BJ (cell line): ENCODE data around the gene PTGDR2. TPM values are rescaled to one million over a fixed set of nuclear protein-coding genes. Genes with fewer than 3 reads are reported as not detected.

Source experiments
- CTCF ChIA-PET: fragments of 350-600 bp; formaldehyde crosslinking; extraction: SDS; loops from one replicate; lab custom pipeline; 2021; ENCODE audit warnings: antibody characterized with exemption, inconsistent platforms; lab: Yijun Ruan, JAX
- POLR2A ChIA-PET: fragments of 300-600 bp; sonication (Branson Sonifier 250); formaldehyde crosslinking; extraction: SDS; loops from one replicate; lab custom pipeline; 2021; ENCODE audit warnings: antibody characterized with exemption; lab: Charles Lee
- DNase-seq: peaks from one replicate; pipeline ENCODE4 v3.0.0-alpha.2; 2011; ENCODE audit warnings: low read depth
- H3K27me3 ChIP-seq: 2 replicates; pipeline ENCODE4 v1.6.0; 2011; ENCODE audit warnings: low read length; ENCODE audit not compliant: control insufficient read depth, insufficient read depth
- H3K36me3 ChIP-seq: 2 replicates; pipeline ENCODE4 v1.5.1; 2011; ENCODE audit warnings: low read length; ENCODE audit not compliant: control insufficient read depth, insufficient read depth
- H3K4me3 ChIP-seq: 2 replicates; pipeline ENCODE4 v1.5.1; 2011; ENCODE audit warnings: low read depth, mild to moderate bottlenecking, control low read depth, low read length
- polyA plus RNA-seq: library from polyadenylated mRNA; depleted of rRNA; stranded (reverse); fragments of >200 nt; gene quantifications from 2 replicates; pipeline ENCODE4 v1.2.3, GENCODE V29; 2011
- TF ChIP-seq, protein P1 (sequence below): IDR thresholded peaks from 2 replicates; pipeline ENCODE4 v1.5.1; 2011; ENCODE audit warnings: low read depth, mild to moderate bottlenecking, control low read depth, inconsistent platforms, low read length, moderate library complexity; ENCODE audit not compliant: insufficient read depth

PTGDR2 gene
- polyA plus RNA-seq, 1 experiment: 0.02 TPM

- DNase-seq: no peak
- POLR2A ChIA-PET: no interaction called here
- TF ChIP-seq, protein P1, sequence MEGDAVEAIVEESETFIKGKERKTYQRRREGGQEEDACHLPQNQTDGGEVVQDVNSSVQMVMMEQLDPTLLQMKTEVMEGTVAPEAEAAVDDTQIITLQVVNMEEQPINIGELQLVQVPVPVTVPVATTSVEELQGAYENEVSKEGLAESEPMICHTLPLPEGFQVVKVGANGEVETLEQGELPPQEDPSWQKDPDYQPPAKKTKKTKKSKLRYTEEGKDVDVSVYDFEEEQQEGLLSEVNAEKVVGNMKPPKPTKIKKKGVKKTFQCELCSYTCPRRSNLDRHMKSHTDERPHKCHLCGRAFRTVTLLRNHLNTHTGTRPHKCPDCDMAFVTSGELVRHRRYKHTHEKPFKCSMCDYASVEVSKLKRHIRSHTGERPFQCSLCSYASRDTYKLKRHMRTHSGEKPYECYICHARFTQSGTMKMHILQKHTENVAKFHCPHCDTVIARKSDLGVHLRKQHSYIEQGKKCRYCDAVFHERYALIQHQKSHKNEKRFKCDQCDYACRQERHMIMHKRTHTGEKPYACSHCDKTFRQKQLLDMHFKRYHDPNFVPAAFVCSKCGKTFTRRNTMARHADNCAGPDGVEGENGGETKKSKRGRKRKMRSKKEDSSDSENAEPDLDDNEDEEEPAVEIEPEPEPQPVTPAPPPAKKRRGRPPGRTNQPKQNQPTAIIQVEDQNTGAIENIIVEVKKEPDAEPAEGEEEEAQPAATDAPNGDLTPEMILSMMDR: no peak
- CTCF ChIA-PET: interaction anchor here (1.0 to 2.6 kb wide), 3 partner anchors 21 to 102 kb away, joined by 3 to 14 read pairs (median 3); no protein-coding TSS in a partner anchor
- Histone ChIP-seq H3K27me3 (no peaks in the 10 kb centered on the region), H3K4me3 (no peak overlapping the region), H3K36me3 (no peaks in the 10 kb centered on the region)
These were observed 22.7 kb upstream of the PTGDR2 start for GRCh38 chr11:60878245-60879101.

DNA sequence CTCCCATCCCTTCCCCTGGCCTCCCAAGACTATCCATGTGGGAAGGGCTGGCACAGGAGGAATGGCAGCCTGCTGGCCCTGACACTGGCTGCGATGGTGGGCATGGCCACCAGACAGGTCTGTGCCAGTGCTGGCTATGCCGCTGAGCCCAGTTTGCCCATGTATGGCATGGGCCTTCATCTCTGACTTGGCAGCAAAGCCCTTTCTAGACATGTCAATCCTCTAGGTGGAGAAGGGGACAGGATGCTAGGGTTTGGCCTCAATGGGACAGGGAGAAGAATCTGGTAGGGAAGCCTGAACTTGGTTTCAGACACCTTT is 20.4 kb upstream of the PTGDR2 start:
- no peak for DNase-seq
- no peak overlapping the region for H3K4me3 ChIP-seq
- POLR2A ChIA-PET: no interaction called here
- H3K27me3 ChIP-seq: no peaks in the 10 kb centered on the region
- CTCF ChIA-PET: interaction anchor here (0.6 to 1.3 kb wide), 6 partner anchors 8 to 107 kb away, joined by 3 to 10 read pairs (median 4); partner anchors contain the start of gene ZP1
- TF ChIP-seq, protein P1: no peak
- H3K36me3 ChIP-seq: no peaks in the 10 kb centered on the region

DNA sequence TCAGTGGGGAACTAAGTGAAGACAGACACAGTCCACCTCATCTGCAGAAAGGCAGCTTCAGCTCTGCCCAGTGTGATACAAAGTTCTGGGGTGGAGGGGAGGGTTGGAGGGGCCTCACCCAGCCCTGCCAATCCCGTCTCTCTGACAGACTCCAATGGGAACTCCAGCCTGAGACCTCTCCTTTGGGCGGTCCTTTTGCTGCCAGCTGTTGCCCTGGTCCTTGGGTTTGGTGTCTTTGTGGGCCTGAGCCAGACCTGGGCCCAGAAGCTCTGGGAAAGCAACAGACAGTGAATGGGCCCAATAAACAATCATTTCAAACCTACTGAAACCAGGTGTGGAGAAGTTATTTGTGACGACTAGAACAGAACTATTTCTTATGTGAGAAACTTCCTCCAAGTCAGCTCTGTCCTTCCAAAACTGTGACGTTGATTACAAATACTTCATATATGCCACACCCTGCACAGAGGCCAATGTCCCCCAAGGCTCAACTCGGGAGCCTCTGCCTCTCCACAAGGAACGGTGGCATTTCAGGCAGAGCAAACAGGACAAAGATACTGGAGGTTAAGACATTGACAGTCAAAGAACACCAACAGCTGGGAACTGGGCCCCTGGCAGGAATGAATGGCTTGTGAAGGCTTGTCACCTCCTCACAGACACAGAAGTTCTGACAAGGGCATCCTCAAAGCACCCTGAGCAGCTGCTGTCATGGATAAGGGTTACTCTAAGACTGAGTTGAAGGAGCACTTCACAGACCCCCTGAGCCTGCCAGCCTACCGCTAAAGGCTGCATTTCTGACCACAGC is 19.8 kb upstream of the PTGDR2 start:
- TF ChIP-seq, protein P1: no peak
- ChIA-PET CTCF (interaction anchor here (0.6 to 1.4 kb wide), 8 partner anchors 12 to 106 kb away, joined by 3 to 10 read pairs (median 4); no protein-coding TSS in a partner anchor), POLR2A (no interaction called here)
- no peaks in the 10 kb centered on the region for H3K27me3 ChIP-seq
- no peak overlapping the region for H3K4me3 ChIP-seq
- H3K36me3 ChIP-seq: no peaks in the 10 kb centered on the region
- DNase-seq: no peak

DNA sequence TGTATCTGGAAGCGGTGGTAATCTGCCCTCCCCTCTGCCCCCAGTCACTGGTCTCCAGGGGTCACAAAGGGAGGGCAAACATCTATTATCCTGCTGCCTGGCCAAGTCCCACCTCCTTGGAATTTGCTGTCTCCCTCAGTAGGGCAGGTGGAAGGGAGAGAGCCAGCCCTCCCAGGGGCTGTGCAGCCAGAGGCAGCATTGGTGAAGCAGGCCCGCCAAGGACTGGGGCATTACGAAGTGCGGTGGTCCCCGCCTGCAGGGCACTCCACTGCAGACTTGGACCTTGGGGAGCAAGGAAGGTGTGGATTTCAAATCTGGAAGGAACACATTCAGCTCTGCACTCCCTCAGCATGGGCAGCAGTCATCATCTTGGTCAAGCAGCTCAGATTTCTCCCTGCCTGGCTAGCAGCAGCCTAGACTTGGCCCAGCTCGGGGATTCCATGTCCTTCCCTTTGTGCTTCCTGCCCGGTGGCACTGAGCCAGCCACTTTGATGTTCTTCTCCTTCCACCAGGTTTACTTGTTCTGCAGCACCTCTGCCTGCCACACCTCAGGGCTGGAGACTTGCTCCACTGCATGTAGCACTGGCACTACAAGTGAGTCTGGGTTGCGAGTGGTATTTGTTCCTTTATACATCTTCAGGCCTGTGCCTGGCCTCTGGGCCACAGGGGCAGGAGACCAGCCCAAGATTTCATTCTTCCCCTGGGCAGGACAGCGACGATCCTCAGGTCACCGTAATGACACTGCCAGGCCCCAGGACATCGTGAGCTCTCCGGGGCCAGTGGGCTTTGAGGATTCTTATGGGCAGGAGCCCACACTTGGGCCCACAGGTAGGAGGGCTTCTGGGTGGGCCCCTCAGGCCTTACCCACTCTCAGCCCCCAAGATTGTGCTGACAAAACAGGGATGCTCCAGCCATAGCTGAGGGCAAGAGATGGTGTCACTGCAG is 18.9 kb upstream of the PTGDR2 start:
- Histone ChIP-seq H3K4me3 (no peak overlapping the region), H3K27me3 (no peaks in the 10 kb centered on the region), H3K36me3 (no peaks in the 10 kb centered on the region)
- CTCF ChIA-PET: interaction anchor here (0.7 to 1.4 kb wide), 5 partner anchors 13 to 105 kb away, joined by 3 to 5 read pairs (median 3); no protein-coding TSS in a partner anchor
- TF ChIP-seq, protein P1: no peak
- POLR2A ChIA-PET: interaction anchor here (0.6 kb wide), 1 partner anchor 31 kb away, joined by 4 read pairs; no protein-coding TSS in a partner anchor
- DNase-seq: no peak
